ENCODE data around the gene CDC42BPA.

The CDC42BPA gene

GRCh38 chr1:226990133-226990716 lies 328.1 kb downstream of the CDC42BPA start:
- peak; percentile 36 for DNase-seq

- no peak for DNase-seq
These were observed 329.0 kb downstream of the CDC42BPA start for GRCh38 chr1:226989085-226989920.

GRCh38 chr1:226988334-226988666 lies 330.0 kb downstream of the CDC42BPA start:
- no peak for DNase-seq

- DNase-seq = no peak
These were observed 330.5 kb downstream of the CDC42BPA start for GRCh38 chr1:226987623-226988333.

- no peak for DNase-seq
These were observed 331.1 kb downstream of the CDC42BPA start for GRCh38 chr1:226987179-226987536.

GRCh38 chr1:226986496-226987178 lies 331.7 kb downstream of the CDC42BPA start:
- no peak for DNase-seq

GRCh38 chr1:226985839-226986463 lies 332.3 kb downstream of the CDC42BPA start:
- no peak for DNase-seq

- DNase-seq = no peak
These were observed 333.0 kb downstream of the CDC42BPA start for GRCh38 chr1:226985239-226985838.

GRCh38 chr1:226984521-226985238 lies 333.6 kb downstream of the CDC42BPA start:
- DNase-seq = no peak

GRCh38 chr1:226983992-226984364 lies 334.3 kb downstream of the CDC42BPA start:
- DNase-seq = no peak

- DNase-seq = no peak
These were observed 334.9 kb downstream of the CDC42BPA start for GRCh38 chr1:226983247-226983991.

GRCh38 chr1:226982451-226983177 lies 335.7 kb downstream of the CDC42BPA start:
- no peak for DNase-seq

GRCh38 chr1:226981838-226982237 lies 336.5 kb downstream of the CDC42BPA start:
- DNase-seq = no peak

- DNase-seq = no peak
These were observed 336.9 kb downstream of the CDC42BPA start for GRCh38 chr1:226981386-226981817.

GRCh38 chr1:226980565-226981385 lies 337.5 kb downstream of the CDC42BPA start:
- DNase-seq = no peak

- DNase-seq = no peak
These were observed 338.2 kb downstream of the CDC42BPA start for GRCh38 chr1:226980122-226980560.

GRCh38 chr1:226979517-226980121 lies 338.7 kb downstream of the CDC42BPA start:
- DNase-seq = no peak

GRCh38 chr1:226979115-226979516 lies 339.2 kb downstream of the CDC42BPA start:
- no peak for DNase-seq

Data from activated T-cell treated with anti-CD3 and anti-CD28 coated beads, Interleukin-2, amount 50 U/mL, for 1 hour (primary cell).